Activated naive CD4-positive, alpha-beta T cell treated with anti-CD3 and anti-CD28 coated beads, Interleukin-2, amount 50 U/mL, for 72 hours (primary cell): ENCODE data around the gene SRD5A1. TPM values are rescaled to one million over a fixed set of nuclear protein-coding genes. Genes with fewer than 3 reads are reported as not detected.
A peak's percentile ranks its signal among the peaks of the same experiment; 100 is the strongest.

ENCODE experiments used
- ATAC-seq, 2 donors: fragments of 150-1000 bp; cut with Tn5 transposase; 2 replicates each; pipeline ENCODE4 v1.10.0; 2021; ENCODE audit warnings: mild to moderate bottlenecking in 2 of 2, moderate library complexity in 2 of 2
- DNase-seq, 2 donors: peaks; one replicate each; pipeline ENCODE4 v3.0.0; 2021 to 2022; ENCODE audit warnings: low spot score in 2 of 2
- H3K27ac Mint-ChIP-seq, 2 donors: one replicate each; pipeline ENCODE4 v1.8.0; 2022; ENCODE audit warnings: mild to moderate bottlenecking in 2 of 2, mixed read lengths in 2 of 2
- H3K36me3 Mint-ChIP-seq, 2 donors: one replicate each; pipeline ENCODE4 v1.8.0; 2022; ENCODE audit warnings: mixed read lengths in 2 of 2
- H3K9me3 Mint-ChIP-seq, 2 donors: one replicate each; pipeline ENCODE4 v1.8.0; 2022; ENCODE audit warnings: mixed read lengths in 2 of 2
- total RNA-seq, 2 donors: library from RNA; stranded (reverse); gene quantifications; one replicate each; pipeline ENCODE4 v1.2.3, GENCODE V29; 2022

SRD5A1 gene
- total RNA-seq, 2 donors from 2014 or later, result 7.3 to 8.4 TPM

DNA sequence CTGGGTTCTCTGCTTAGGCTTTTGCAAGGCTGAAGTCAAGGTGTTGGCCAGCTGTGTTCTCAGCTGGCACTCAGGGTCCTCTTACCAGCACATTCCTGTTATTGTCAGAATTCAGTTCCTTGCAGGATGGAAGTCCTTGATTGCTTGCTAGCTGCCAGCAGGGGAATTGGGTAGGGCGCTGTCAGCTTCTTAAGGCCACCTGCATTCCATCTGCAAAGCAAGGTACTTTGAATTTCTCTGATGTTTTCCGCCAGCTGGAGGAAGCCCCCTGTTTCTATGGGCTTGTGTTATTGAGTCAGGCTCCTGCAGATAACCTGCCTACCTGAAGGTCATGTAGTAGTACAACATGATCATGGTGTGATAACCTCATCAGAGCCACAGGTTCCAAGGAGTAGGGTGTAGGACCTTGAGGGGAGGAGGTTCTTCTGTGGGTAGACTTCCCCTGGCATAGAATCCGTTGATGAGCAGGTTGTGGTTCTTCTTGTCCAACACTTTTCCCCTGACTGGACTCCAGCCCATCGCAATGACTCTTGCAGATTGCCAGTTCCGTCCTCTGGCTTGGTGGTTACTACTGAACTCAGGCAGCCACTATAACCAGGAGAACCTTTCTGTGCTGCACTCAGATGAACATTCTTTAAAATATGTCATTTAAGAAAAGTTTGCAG, 86.8 kb downstream of the SRD5A1 start:
- Mint-ChIP-seq H3K27ac (no peak overlapping the region), H3K36me3 (peaks cover 14 to 30% of the 10 kb centered on the region in 2 donors), H3K9me3 (no peaks in the 10 kb centered on the region)
- ATAC-seq, result no peak
- DNase-seq, result no peak

DNA sequence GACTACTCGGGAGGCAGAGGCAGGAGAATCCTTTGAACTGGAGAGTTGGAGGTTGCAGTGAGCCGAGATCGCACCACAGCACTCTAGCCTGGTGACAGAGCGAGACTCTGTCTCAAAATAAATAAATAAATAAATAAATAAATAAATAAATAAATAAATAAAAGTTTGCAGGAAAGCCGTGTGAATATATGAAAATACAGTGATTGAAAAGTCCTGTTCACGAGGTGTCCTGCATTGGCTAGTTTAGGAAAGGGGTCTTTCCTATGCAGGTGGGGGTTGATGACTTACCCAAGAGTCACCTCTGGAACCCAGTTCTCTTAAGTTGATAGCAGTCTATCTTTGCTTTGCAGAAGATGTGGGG, 87.3 kb downstream of the SRD5A1 start:
- H3K9me3 Mint-ChIP-seq, result no peaks in the 10 kb centered on the region
- no peak for ATAC-seq
- no peak for DNase-seq
- no peak overlapping the region for H3K27ac Mint-ChIP-seq
- peaks cover 13 to 30% of the 10 kb centered on the region in 2 donors for H3K36me3 Mint-ChIP-seq

DNA sequence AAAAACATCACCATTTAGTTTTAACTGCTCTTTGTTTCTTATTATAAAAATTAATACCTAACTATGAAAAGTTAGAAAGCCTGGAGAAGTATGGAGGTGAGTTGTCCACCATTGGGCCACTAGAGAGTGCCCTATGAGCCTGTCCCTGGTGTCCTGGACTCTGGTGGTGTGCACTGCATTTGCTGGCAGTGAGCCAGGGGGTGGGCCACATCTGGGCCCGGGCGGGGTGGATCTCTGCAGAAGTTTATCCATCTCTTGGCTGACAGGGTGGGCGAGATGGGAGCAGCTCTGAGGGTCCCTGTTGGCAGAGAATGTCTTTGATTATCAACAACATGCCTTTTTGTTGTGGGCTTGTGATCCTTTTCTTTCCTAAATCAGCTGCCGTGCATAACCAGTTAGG, 88.2 kb downstream of the SRD5A1 start:
- ATAC-seq (no peak), DNase-seq (no peak)
- peaks cover 6 to 22% of the 10 kb centered on the region in 2 donors for H3K36me3 Mint-ChIP-seq

DNA sequence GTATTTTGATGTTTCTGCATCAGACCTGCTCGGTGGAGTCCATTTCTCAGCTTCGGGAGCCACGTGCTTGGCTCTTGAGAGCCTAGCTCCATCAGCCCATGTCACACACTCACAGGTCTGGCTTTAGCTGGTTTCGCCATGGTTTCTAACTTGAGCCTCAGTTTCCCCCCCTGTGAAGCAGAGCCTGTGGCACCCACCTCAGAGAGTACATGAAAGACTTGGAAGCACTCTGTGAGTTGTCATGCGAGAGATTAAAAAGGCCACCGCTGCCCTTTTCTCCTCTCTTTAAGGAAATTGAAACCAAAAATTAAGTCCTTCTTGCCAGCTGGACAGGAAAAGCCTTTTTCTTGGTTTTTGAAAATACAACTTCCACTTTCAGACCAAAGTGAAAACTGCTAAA, 88.8 kb downstream of the SRD5A1 start:
- Mint-ChIP-seq H3K27ac (peak overlapping the region; percentile 65 to 66), H3K36me3 (peaks cover 0 to 16% of the 10 kb centered on the region in 2 donors), H3K9me3 (no peaks in the 10 kb centered on the region)
- DNase-seq (no peak), ATAC-seq (peak in 1 of 2 donors; percentile 64)

More for the DNA sequence above, 88.2 kb downstream of the SRD5A1 start:
- Mint-ChIP-seq H3K27ac (peak overlapping the region; percentile 44 to 66), H3K9me3 (no peaks in the 10 kb centered on the region)

DNA sequence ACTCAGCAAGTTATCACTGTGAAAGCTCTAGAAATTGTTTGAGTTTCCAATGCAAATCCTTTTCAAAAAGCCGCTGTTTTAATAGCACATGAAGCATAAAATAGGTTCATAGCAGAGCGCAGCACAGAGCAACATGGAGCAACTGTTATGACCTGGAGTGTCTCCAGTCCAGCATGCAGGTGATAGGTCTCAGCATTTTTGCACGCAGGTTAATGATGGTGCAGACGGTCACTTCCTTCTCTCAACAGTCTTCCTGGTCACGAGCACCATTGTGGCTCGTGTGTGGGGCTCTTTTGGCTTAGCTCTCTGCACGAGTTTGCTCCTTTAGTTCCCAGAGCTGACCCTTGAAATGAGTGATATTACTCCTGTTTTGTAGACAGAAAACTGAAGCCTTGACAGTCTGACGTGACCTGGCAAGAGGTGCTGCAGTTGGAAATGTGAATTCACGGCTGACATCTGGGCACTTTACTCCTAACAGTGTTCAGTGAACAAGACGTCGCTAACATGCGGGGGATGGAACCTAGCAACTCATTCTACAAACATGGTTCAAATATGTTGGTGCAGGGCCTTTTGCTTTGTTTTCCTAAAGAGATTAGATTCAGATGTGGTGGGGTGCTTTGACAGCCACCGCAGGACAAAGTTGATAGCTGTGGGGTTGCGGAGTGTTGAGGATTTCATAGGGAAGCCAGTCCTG, 90.0 kb downstream of the SRD5A1 start:
- H3K36me3 Mint-ChIP-seq, result peaks cover 0 to 13% of the 10 kb centered on the region in 2 donors
- H3K9me3 Mint-ChIP-seq, result no peaks in the 10 kb centered on the region
- no peak for DNase-seq
- ATAC-seq, result no peak
- peak overlapping the region in 1 of 2 donors; percentile 65 for H3K27ac Mint-ChIP-seq

DNA sequence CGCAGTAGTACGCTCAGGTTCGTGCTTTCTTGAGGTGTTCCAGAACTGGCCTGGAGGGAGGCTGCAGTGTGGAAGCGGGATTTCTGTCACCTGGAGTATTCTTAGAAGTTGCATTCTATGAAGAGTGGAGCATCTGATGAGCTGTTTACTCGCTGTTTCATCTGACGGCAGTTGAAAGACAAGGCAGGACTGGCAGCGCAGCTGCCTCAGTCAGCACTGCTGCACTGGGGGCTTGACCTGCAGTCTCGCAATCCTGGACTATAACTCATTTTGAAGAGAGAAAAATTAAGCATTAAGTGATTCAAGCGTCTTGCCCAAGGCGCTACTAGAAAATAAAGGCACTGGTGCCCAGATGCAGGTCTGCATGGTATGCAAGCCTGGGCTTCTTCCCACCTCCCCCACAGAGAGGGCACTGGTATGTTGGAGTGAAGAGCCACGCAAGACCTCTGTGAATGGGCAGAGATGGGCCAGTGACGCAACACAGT, 90.6 kb downstream of the SRD5A1 start:
- Mint-ChIP-seq H3K27ac (peak overlapping the region in 1 of 2 donors; percentile 89), H3K36me3 (peaks cover 0 to 7% of the 10 kb centered on the region in 2 donors), H3K9me3 (no peaks in the 10 kb centered on the region)
- no peak for DNase-seq
- no peak for ATAC-seq

Other genes with a start within 250 kb of the SRD5A1 start
- gene UBE2QL1, start 184.6 kb upstream of the SRD5A1 start, total RNA-seq, result not detected
- 10 to 100 TPM; 50.6 to 94.0 TPM for gene NSUN2, start 396 bp upstream of the SRD5A1 start, total RNA-seq
- 10 to 100 TPM; 44.2 to 44.3 TPM for gene TENT4A, start 80.0 kb downstream of the SRD5A1 start, total RNA-seq